ENCODE results near the gene MAU2. TPM values are rescaled to one million over a fixed set of nuclear protein-coding genes. Genes with fewer than 3 reads are reported as not detected.

Gene MAU2
- total RNA-seq, 1 experiment from 2014 or later = 48.4 TPM

- Histone ChIP-seq H3K4ac (ENCODE audit: low read depth, low read length) (no peak overlapping the region), H4K8ac (replicated peaks; ENCODE audit: insufficient read length, low read depth, low read length) (no peak overlapping the region), H2BK5ac (ENCODE audit: insufficient read length, low read length) (no peak overlapping the region), H3K27me3 (ENCODE audit: insufficient read depth, low read length) (no peaks in the 10 kb centered on the region), H2AFZ (ENCODE audit: low read length) (no peak overlapping the region), H3K4me1 (ENCODE audit: insufficient read depth, low read length) (peaks cover 3% of the 10 kb centered on the region; the same call in 1 of the 2 replicates), H3K79me1 (ENCODE audit: insufficient read depth, low read depth, low read length, poor library complexity, severe bottlenecking) (peaks cover 4% of the 10 kb centered on the region), H2BK12ac (ENCODE audit: insufficient read length, low read depth, low read length) (no peak overlapping the region), H3T11ph (ENCODE audit: low read length) (no peak overlapping the region), H2AK5ac (ENCODE audit: insufficient read length, low read length) (no peak overlapping the region), H3K9me3 (ENCODE audit: control insufficient read depth, low read depth, low read length) (no peaks in the 10 kb centered on the region), H3K79me2 (ENCODE audit: insufficient read depth, low read length) (no peaks in the 10 kb centered on the region; the same call in 1 of the 2 replicates), H3K4me2 (ENCODE audit: insufficient read depth, insufficient read length, low read length) (no peak overlapping the region), H3K9ac (ENCODE audit: extremely low read depth, insufficient read length, low read length) (no peak overlapping the region), H4K5ac (ENCODE audit: insufficient read length, low read depth, low read length) (no peak overlapping the region), H3K27ac (ENCODE audit: insufficient read length, low read depth, low read length) (no peak overlapping the region), H4K20me1 (ENCODE audit: control insufficient read depth, insufficient read depth, insufficient read length) (no peaks in the 10 kb centered on the region), H3K18ac (ENCODE audit: insufficient read length, low read depth, low read length) (no peak overlapping the region), H4K91ac (ENCODE audit: insufficient read length, low read depth, low read length) (no peak overlapping the region), H3K23ac (ENCODE audit: insufficient read length, low read depth, low read length) (no peak overlapping the region), H3K14ac (ENCODE audit: insufficient read depth, low read length) (no peak overlapping the region), H3K56ac (ENCODE audit: insufficient read length, low read depth, low read length) (no peak overlapping the region), H2BK15ac (ENCODE audit: low read depth, low read length) (no peak overlapping the region), H2BK120ac (ENCODE audit: low read depth, low read length, poor library complexity, severe bottlenecking) (no peak overlapping the region), H2BK20ac (ENCODE audit: low read depth, low read length, poor library complexity, severe bottlenecking) (no peak overlapping the region), H3K23me2 (ENCODE audit: insufficient read length, low read depth, low read length, poor library complexity, severe bottlenecking) (peaks cover 10% of the 10 kb centered on the region)
- no peak overlapping the region; a peak in 1 of 5 replicates for H3K4me3 Mint-ChIP-seq
- H3K4me1 Mint-ChIP-seq = peaks cover 11 to 18% of the 10 kb centered on the region in 2 experiments
- peaks cover 4% of the 10 kb centered on the region; the same call in 1 of the 2 replicates for H3K27me3 Mint-ChIP-seq (ENCODE audit: low read depth)
- DNase-seq = no peak
- peaks cover 0 to 9% (median 2%) of the 10 kb centered on the region in 3 experiments; a peak in 2 of 7 replicates for H3K36me3 Mint-ChIP-seq (ENCODE audit: insufficient read depth in 1 of 3, low read depth in 3 of 3)
- peaks cover 4 to 5% of the 10 kb centered on the region in 2 experiments; a peak in 4 of 5 replicates for H3K9me3 Mint-ChIP-seq
- 0 out of 7 replicates have a peak overlapping the region, but pooled peaks of 1 of the 3 experiments have one; percentile 41 for H3K27ac Mint-ChIP-seq
- no peak for TF ChIP-seq CTCF (conservative IDR thresholded peaks at IDR 0.05)
- no CpG with 5 or more reads among the region's 8 CpGs for WGBS (ENCODE audit: extremely low coverage, insufficient read length, low lambda C conversion rate)
These were observed 61.5 kb downstream of the MAU2 start for GRCh38 chr19:19382118-19382517.

Data from H9 (cell line).